Measurements from ENCODE around the gene MYLK. TPM values are rescaled to one million over a fixed set of nuclear protein-coding genes. Genes with fewer than 3 reads are reported as not detected.
A peak's percentile ranks its signal among the peaks of the same experiment; 100 is the strongest.

Gene MYLK
- total and polyA plus RNA-seq, 2 of the 4 experiments (the other 2 are of a cell fraction), result 299 to 484 TPM

GRCh38 chr3:123608263-123608937 lies 275.7 kb downstream of the MYLK start:
- Histone ChIP-seq H2AK5ac (ENCODE audit: low read depth, low read length) (no peak overlapping the region; the same call in 1 of the 2 replicates), H3K14ac (replicated peaks; ENCODE audit: low read depth, low read length) (no peak overlapping the region), H3K23ac (ENCODE audit: low read depth, low read length) (no peak overlapping the region), H4K8ac (ENCODE audit: low read depth in 2 of 2, low read length in 2 of 2) (peak overlapping the region in 1 of 2 experiments; percentile 36; a peak in 1 of 4 replicates), H3K56ac (ENCODE audit: extremely low read depth, insufficient read depth, low read length) (no peak overlapping the region), H2BK15ac (ENCODE audit: low read depth, low read length) (no peak overlapping the region), H4K5ac (ENCODE audit: low read depth, low read length) (no peak overlapping the region), H3K4me2 (ENCODE audit: low read depth, low read length) (no peak overlapping the region), H3K27me3 (ENCODE audit: control insufficient read depth, insufficient read depth, low read length) (no peaks in the 10 kb centered on the region), H3K18ac (ENCODE audit: low read depth, low read length) (no peak overlapping the region), H3K9ac (ENCODE audit: low read depth, low read length) (no peak overlapping the region), H3K9me1 (ENCODE audit: insufficient read depth, low read length) (peaks cover 9% of the 10 kb centered on the region), H3K4me3 (ENCODE audit: insufficient read depth, low read depth, low read length) (no peak overlapping the region), H2AFZ (replicated peaks; ENCODE audit: low read length, poor library complexity) (no peak overlapping the region), H2BK20ac (ENCODE audit: low read depth, low read length) (0 out of 2 replicates have a peak overlapping the region, but pooled peaks have one; percentile 29), H2BK5ac (ENCODE audit: low read depth, low read length, poor library complexity, severe bottlenecking) (no peak overlapping the region), H4K20me1 (ENCODE audit: insufficient read depth, low read length) (peaks cover 17% of the 10 kb centered on the region), H3K79me1 (ENCODE audit: low read depth in 1 of 2, low read length in 2 of 2) (peaks cover 8 to 52% of the 10 kb centered on the region in 2 experiments; a peak in 3 of 4 replicates), H3K9me3 (ENCODE audit: control insufficient read depth, insufficient read depth, low read length) (no peaks in the 10 kb centered on the region), H2AK9ac (replicated peaks; ENCODE audit: low read depth, low read length, poor library complexity) (no peak overlapping the region), H2BK120ac (ENCODE audit: low read depth, low read length) (no peak overlapping the region; the same call in 1 of the 2 replicates), H3K4me1 (ENCODE audit: control insufficient read depth, insufficient read depth, low read length) (peaks cover 16% of the 10 kb centered on the region), H3K27ac (ENCODE audit: insufficient read depth, low read length) (no peak overlapping the region), H3K36me3 (ENCODE audit: control insufficient read depth, insufficient read depth, low read length) (peaks cover 19% of the 10 kb centered on the region), H3K4ac (ENCODE audit: low read depth, low read length) (no peak overlapping the region), H4K91ac (ENCODE audit: insufficient read depth, low read depth, low read length) (no peak overlapping the region)
- TF ChIP-seq MXI1 (IDR thresholded peaks at IDR 0.05; ENCODE audit: borderline replicate concordance, low read depth, low read length) (no peak), CEBPB (IDR thresholded peaks at IDR 0.05; ENCODE audit: low read depth, low read length) (no peak), BHLHE40 (IDR thresholded peaks at IDR 0.05; ENCODE audit: low read depth, low read length) (no peak), RAD21 (IDR thresholded peaks at IDR 0.05; ENCODE audit: low read length) (no peak), FOS (IDR thresholded peaks at IDR 0.05; ENCODE audit: low read depth, low read length) (no peak), MAZ (IDR thresholded peaks at IDR 0.05; ENCODE audit: borderline replicate concordance, low read depth, low read length) (no peak), NFE2L2 (IDR thresholded peaks at IDR 0.05; ENCODE audit: low read depth, low read length) (no peak), RFX5 (IDR thresholded peaks at IDR 0.05; ENCODE audit: low read depth, low read length) (no peak)
- TF ChIP-seq, protein P1, sequence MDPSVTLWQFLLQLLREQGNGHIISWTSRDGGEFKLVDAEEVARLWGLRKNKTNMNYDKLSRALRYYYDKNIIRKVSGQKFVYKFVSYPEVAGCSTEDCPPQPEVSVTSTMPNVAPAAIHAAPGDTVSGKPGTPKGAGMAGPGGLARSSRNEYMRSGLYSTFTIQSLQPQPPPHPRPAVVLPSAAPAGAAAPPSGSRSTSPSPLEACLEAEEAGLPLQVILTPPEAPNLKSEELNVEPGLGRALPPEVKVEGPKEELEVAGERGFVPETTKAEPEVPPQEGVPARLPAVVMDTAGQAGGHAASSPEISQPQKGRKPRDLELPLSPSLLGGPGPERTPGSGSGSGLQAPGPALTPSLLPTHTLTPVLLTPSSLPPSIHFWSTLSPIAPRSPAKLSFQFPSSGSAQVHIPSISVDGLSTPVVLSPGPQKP (IDR thresholded peaks at IDR 0.05; ENCODE audit: borderline replicate concordance, low read depth, low read length), result no peak
- in situ Hi-C loops (cut with MboI; ENCODE audit: low sequenced_read_pairs), result no loop called here
- BruUV-seq (replicated peaks), result no TSS peak
- no CpG with 5 or more reads among the region's 3 CpGs for WGBS, 2 experiments (ENCODE audit: extremely low coverage in 2 of 2, insufficient read length in 1 of 2)
- ATAC-seq (ENCODE audit: low read depth), result no peak
- CTCF ChIA-PET, result no interaction called here
- intact Hi-C loops (cut with micrococcal nuclease), result no loop called here
- POLR2A ChIA-PET (ENCODE audit: unreplicated experiment), result no interaction called here
- no peak for DNase-seq
- dilution Hi-C loops (cut with HindIII; ENCODE audit: low sequenced_read_pairs, unreplicated experiment), result no loop called here

Data from IMR-90 (cell line).